Hepatocyte (in vitro differentiated cells): Measurements from ENCODE around the gene BEX3. TPM values are rescaled to one million over a fixed set of nuclear protein-coding genes. Genes with fewer than 3 reads are reported as not detected.

ENCODE experiments used
- DNase-seq: peaks from one replicate; pipeline ENCODE4 v3.0.0-alpha.2; 2016; ENCODE audit warnings: low spot score
- H2AFZ ChIP-seq: fragments of 200-600 bp; sonication (generic); 2 replicates; pipeline ENCODE4 v1.6.0; 2016; ENCODE audit warnings: antibody characterized with exemption, mild to moderate bottlenecking
- H3K27ac ChIP-seq: fragments of 200-600 bp; sonication (generic); 2 replicates; pipeline ENCODE4 v1.5.1; 2016; ENCODE audit warnings: mild to moderate bottlenecking
- H3K27me3 ChIP-seq: fragments of 200-600 bp; sonication (generic); 2 replicates; pipeline ENCODE4 v1.6.1; 2016
- H3K36me3 ChIP-seq: fragments of 200-600 bp; sonication (generic); replicated peaks from 2 replicates; pipeline ENCODE4 v1.5.1; 2016; ENCODE audit warnings: low read depth; ENCODE audit not compliant: insufficient read depth
- H3K4me1 ChIP-seq: fragments of 200-600 bp; sonication (generic); 2 replicates; pipeline ENCODE4 v1.5.1; 2016; ENCODE audit warnings: mild to moderate bottlenecking, moderate library complexity; ENCODE audit not compliant: insufficient read depth
- H3K4me2 ChIP-seq: fragments of 200-600 bp; sonication (generic); 2 replicates; pipeline ENCODE4 v1.6.0; 2016
- H3K4me3 ChIP-seq: fragments of 200-600 bp; sonication (generic); 2 replicates; pipeline ENCODE4 v1.5.1; 2016; ENCODE audit warnings: mild to moderate bottlenecking
- H3K79me2 ChIP-seq: fragments of 200-600 bp; sonication (generic); 2 replicates; pipeline ENCODE4 v1.6.0; 2017; ENCODE audit warnings: mild to moderate bottlenecking
- H3K9me2 ChIP-seq: fragments of 200-600 bp; sonication (generic); replicated peaks from 2 replicates; pipeline ENCODE4 v1.6.0; 2017; ENCODE audit warnings: mild to moderate bottlenecking; ENCODE audit not compliant: insufficient read depth
- H3K9me3 ChIP-seq: fragments of 200-600 bp; sonication (generic); 2 replicates; pipeline ENCODE4 v1.5.1; 2016; ENCODE audit warnings: low read depth, mild to moderate bottlenecking
- H4K20me1 ChIP-seq: fragments of 200-600 bp; sonication (generic); 2 replicates; pipeline ENCODE4 v1.6.0; 2016; ENCODE audit warnings: mild to moderate bottlenecking; ENCODE audit not compliant: insufficient read depth, poor library complexity, severe bottlenecking
- EZH2 ChIP-seq: fragments of 200-600 bp; sonication (generic); IDR thresholded peaks from 2 replicates; pipeline ENCODE4 v1.6.1; 2016; ENCODE audit warnings: antibody characterized with exemption, mild to moderate bottlenecking, borderline replicate concordance
- EZH2phosphoT487 ChIP-seq: fragments of 200-600 bp; sonication (generic); IDR thresholded peaks from one replicate; pipeline ENCODE4 v1.6.1; 2018; ENCODE audit warnings: antibody characterized with exemption, mild to moderate bottlenecking, low read depth, moderate library complexity; ENCODE audit not compliant: unreplicated experiment, severe bottlenecking
- WGBS: methylation state at CpG from one replicate; pipeline ENCODE4 v1.1.6; 2016; ENCODE audit warnings: low lambda C conversion rate; ENCODE audit errors: missing lambda C conversion rate; 5-methylcytosine and 5-hydroxymethylcytosine counted together
- polyA plus RNA-seq: library from polyadenylated mRNA; unstranded; fragments of >200 nt; fragmentation: Nextera tagmentation; extraction: Ambion mirVana; gene quantifications from 2 replicates; pipeline ENCODE4 v1.2.1, GENCODE V29; 2016
- total RNA-seq: library from RNA; depleted of rRNA; stranded (reverse); fragments of >200 nt; gene quantifications from 2 replicates; pipeline ENCODE4 v1.2.3, GENCODE V29; 2014
- TF ChIP-seq, protein P1 (sequence below): fragments of 200-600 bp; sonication (generic); IDR thresholded peaks from 2 replicates; pipeline ENCODE4 v1.5.1; 2016; ENCODE audit warnings: antibody characterized with exemption, mild to moderate bottlenecking; ENCODE audit not compliant: poor library complexity

The BEX3 gene
- total and polyA plus RNA-seq, 2 experiments from 2014 or later: 271 to 506 TPM

- Histone ChIP-seq H3K9me2 (no peaks in the 10 kb centered on the region), H3K36me3 (no peaks in the 10 kb centered on the region), H2AFZ (no peak overlapping the region), H3K4me1 (no peaks in the 10 kb centered on the region), H3K4me3 (no peak overlapping the region), H3K27me3 (no peaks in the 10 kb centered on the region), H3K27ac (no peak overlapping the region), H3K4me2 (no peak overlapping the region), H3K9me3 (no peaks in the 10 kb centered on the region), H3K79me2 (peaks cover 26% of the 10 kb centered on the region), H4K20me1 (no peaks in the 10 kb centered on the region)
- DNase-seq: no peak
- 76% methylated on average over 2 of the region's 2 CpGs for WGBS
- TF ChIP-seq, protein P1, sequence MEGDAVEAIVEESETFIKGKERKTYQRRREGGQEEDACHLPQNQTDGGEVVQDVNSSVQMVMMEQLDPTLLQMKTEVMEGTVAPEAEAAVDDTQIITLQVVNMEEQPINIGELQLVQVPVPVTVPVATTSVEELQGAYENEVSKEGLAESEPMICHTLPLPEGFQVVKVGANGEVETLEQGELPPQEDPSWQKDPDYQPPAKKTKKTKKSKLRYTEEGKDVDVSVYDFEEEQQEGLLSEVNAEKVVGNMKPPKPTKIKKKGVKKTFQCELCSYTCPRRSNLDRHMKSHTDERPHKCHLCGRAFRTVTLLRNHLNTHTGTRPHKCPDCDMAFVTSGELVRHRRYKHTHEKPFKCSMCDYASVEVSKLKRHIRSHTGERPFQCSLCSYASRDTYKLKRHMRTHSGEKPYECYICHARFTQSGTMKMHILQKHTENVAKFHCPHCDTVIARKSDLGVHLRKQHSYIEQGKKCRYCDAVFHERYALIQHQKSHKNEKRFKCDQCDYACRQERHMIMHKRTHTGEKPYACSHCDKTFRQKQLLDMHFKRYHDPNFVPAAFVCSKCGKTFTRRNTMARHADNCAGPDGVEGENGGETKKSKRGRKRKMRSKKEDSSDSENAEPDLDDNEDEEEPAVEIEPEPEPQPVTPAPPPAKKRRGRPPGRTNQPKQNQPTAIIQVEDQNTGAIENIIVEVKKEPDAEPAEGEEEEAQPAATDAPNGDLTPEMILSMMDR: no peak
- no peak for TF ChIP-seq EZH2
- no peak for TF ChIP-seq EZH2phosphoT487
Observed at GRCh38 chrX:103360092-103360491, 16.2 kb upstream of the BEX3 start.

DNA sequence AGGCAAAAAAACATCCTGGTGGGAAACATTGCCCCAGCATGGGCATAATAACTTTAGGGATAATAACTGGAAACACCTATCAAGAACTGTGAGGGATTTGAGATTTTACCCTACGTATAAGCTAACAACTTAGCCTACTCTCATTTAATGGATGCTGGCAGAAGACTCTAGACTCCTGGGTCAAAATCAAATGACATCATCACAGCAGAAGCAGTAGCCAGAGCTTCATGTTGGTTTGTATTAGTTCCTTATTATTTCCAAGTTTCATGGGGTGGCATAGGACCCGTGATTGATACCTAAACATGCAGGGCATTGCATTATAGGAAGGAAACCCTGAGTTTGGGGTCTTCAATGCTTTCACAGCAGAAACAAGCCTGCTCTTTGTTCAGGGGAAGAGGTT, 15.4 kb upstream of the BEX3 start:
- H2AFZ ChIP-seq: no peak overlapping the region
- no peaks in the 10 kb centered on the region for H3K36me3 ChIP-seq
- no peaks in the 10 kb centered on the region for H3K9me3 ChIP-seq
- TF ChIP-seq EZH2phosphoT487 (no peak), EZH2 (no peak)
- TF ChIP-seq, protein P1: no peak
- H3K4me2 ChIP-seq: no peak overlapping the region
- WGBS: 49% methylated on average over 2 of the region's 2 CpGs
- H3K4me3 ChIP-seq: no peak overlapping the region
- no peaks in the 10 kb centered on the region for H3K9me2 ChIP-seq
- H3K27ac ChIP-seq: no peak overlapping the region
- no peak for DNase-seq
- H3K27me3 ChIP-seq: no peaks in the 10 kb centered on the region
- peaks cover 20% of the 10 kb centered on the region for H3K79me2 ChIP-seq
- no peaks in the 10 kb centered on the region for H3K4me1 ChIP-seq
- no peaks in the 10 kb centered on the region for H4K20me1 ChIP-seq

- no peak for TF ChIP-seq EZH2
- TF ChIP-seq, protein P1: no peak
- no peak for TF ChIP-seq EZH2phosphoT487
- H3K4me1 ChIP-seq: no peaks in the 10 kb centered on the region
- no peak for DNase-seq
- no peaks in the 10 kb centered on the region for H3K9me2 ChIP-seq
- no peak overlapping the region for H3K4me3 ChIP-seq
- no peak overlapping the region for H3K4me2 ChIP-seq
- H3K27ac ChIP-seq: no peak overlapping the region
- no peak overlapping the region for H2AFZ ChIP-seq
- H4K20me1 ChIP-seq: no peaks in the 10 kb centered on the region
- H3K79me2 ChIP-seq: peaks cover 16% of the 10 kb centered on the region
- WGBS: 13% methylated on average over 1 of the region's 1 CpG
- no peaks in the 10 kb centered on the region for H3K27me3 ChIP-seq
- H3K9me3 ChIP-seq: no peaks in the 10 kb centered on the region
- no peaks in the 10 kb centered on the region for H3K36me3 ChIP-seq
Observed at GRCh38 chrX:103361798-103362197, 14.5 kb upstream of the BEX3 start.

DNA sequence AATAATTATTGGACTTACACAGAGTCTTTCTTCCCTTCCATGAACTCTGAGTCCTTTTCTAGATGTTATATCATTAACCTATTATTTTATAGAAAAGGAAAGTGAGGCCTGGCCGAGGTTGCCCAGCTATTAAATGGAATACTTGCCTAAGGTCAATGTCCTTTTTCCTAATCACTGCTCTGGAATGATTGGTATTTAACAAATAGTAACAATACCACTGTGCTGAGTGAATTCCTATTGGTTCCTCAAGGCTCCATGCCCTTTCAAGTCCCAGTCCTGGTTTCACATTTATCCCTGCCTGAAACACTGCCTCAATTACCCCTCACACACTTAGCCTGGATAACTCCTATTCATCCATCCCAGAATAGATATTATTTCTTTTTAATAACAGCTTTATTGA, 13.9 kb upstream of the BEX3 start:
- TF ChIP-seq EZH2 (no peak), EZH2phosphoT487 (no peak)
- TF ChIP-seq, protein P1: no peak
- no peak for DNase-seq
- H3K27me3 ChIP-seq: no peaks in the 10 kb centered on the region
- no peaks in the 10 kb centered on the region for H3K36me3 ChIP-seq
- 23% methylated on average over 1 of the region's 1 CpG for WGBS
- H3K4me3 ChIP-seq: no peak overlapping the region
- H3K9me2 ChIP-seq: no peaks in the 10 kb centered on the region
- H3K4me1 ChIP-seq: no peaks in the 10 kb centered on the region
- no peak overlapping the region for H2AFZ ChIP-seq
- H3K4me2 ChIP-seq: no peak overlapping the region
- no peaks in the 10 kb centered on the region for H4K20me1 ChIP-seq
- no peaks in the 10 kb centered on the region for H3K9me3 ChIP-seq
- no peak overlapping the region for H3K27ac ChIP-seq
- H3K79me2 ChIP-seq: peaks cover 9% of the 10 kb centered on the region
